Loucy (cell line): ENCODE data around the gene EPG5.
"Not testable (repeated sequence)": the region's sequence is repeated elsewhere in the genome, so short reads cannot be mapped to it uniquely, and the experiment has no call there.

Experiments used
- EZH2phosphoT487 ChIP-seq: fragments of 200-600 bp; IDR thresholded peaks from 2 replicates; pipeline ENCODE4 v1.6.1; 2018; ENCODE audit warnings: antibody characterized with exemption, mild to moderate bottlenecking, moderate library complexity, borderline replicate concordance
- TF ChIP-seq, protein P1 (sequence below): fragments of 200-600 bp; sonication (generic); conservative IDR thresholded peaks from 2 replicates; pipeline ENCODE4 v1.5.1; 2014; ENCODE audit warnings: mild to moderate bottlenecking, antibody characterized with exemption, low read length

DNA sequence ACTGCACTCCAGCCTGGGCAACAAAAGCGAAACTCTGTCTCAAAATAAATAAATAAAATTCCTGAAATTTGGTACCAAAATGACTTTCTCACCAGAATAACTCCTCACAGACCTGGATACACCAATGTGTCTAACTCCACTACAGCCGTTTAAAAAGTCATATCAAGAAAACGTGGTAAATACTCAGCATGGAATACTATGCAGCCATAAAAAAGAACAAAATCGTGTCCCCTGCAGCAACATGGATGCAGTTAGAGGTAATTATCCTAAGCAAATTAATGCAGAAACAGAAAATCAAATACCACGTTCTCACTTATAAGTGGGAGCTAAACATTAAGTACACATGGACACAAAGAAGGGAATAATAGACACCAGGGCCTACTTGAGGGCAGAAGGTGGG, 2.2 kb downstream of the EPG5 start:
- TF ChIP-seq, protein P1, sequence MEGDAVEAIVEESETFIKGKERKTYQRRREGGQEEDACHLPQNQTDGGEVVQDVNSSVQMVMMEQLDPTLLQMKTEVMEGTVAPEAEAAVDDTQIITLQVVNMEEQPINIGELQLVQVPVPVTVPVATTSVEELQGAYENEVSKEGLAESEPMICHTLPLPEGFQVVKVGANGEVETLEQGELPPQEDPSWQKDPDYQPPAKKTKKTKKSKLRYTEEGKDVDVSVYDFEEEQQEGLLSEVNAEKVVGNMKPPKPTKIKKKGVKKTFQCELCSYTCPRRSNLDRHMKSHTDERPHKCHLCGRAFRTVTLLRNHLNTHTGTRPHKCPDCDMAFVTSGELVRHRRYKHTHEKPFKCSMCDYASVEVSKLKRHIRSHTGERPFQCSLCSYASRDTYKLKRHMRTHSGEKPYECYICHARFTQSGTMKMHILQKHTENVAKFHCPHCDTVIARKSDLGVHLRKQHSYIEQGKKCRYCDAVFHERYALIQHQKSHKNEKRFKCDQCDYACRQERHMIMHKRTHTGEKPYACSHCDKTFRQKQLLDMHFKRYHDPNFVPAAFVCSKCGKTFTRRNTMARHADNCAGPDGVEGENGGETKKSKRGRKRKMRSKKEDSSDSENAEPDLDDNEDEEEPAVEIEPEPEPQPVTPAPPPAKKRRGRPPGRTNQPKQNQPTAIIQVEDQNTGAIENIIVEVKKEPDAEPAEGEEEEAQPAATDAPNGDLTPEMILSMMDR = not testable (repeated sequence)
- TF ChIP-seq EZH2phosphoT487 = not testable (repeated sequence)
